HepG2 (cell line): Measurements from ENCODE around the gene QRSL1. TPM values are rescaled to one million over a fixed set of nuclear protein-coding genes. Genes with fewer than 3 reads are reported as not detected.

Source experiments
- ATAC-seq: fragments of 200-7000 bp; cut with Tn5 transposase; 3 replicates; pipeline ENCODE4 v1.9.1; 2020; ENCODE audit warnings: mild to moderate bottlenecking, moderate library complexity
- BruUV-seq: library from RNA; stranded (reverse); fragments of 400-500 nt; replicated peaks from 2 replicates; lab custom pipeline; 2021; lab: Mats Ljungman, UMichigan
- CTCF ChIA-PET: fragments of 300-600 bp; formaldehyde crosslinking; extraction: SDS; loops from one replicate; lab custom pipeline; 2021; ENCODE audit warnings: low total read pairs, inconsistent platforms, low intra/inter-chr PET ratio; lab: Yijun Ruan, JAX
- POLR2A ChIA-PET: fragments of 350-600 bp; sonication (Branson Sonifier 250); formaldehyde crosslinking; loops from one replicate; lab custom pipeline; 2020; ENCODE audit warnings: antibody characterized with exemption, inconsistent platforms; lab: Yijun Ruan, JAX
- DNase-seq: peaks from one replicate; pipeline ENCODE4 v3.0.0-alpha.2; 2015; ENCODE audit warnings: low spot score
- FAIRE-seq: peaks from 3 replicates; lab custom pipeline; 2011; peaks lifted over from hg19 to GRCh38; lab: Jason Lieb, UNC
- H2AFZ ChIP-seq: one replicate; pipeline ENCODE4 v1.6.1; 2011; ENCODE audit warnings: low read length, inconsistent platforms
- H3K27ac ChIP-seq: fragments of 300-600 bp; 3 replicates; pipeline ENCODE4 v1.8.0; 2011; ENCODE audit warnings: mixed run types, mild to moderate bottlenecking, mixed read lengths, low read length, inconsistent platforms; ENCODE audit not compliant: insufficient read depth; ENCODE audit errors: extremely low read length
- H3K27me3 ChIP-seq, 2 experiments: fragments of 200-600 bp in 1 of 2; 2 replicates in 1 of 2; 3 replicates in 1 of 2; pipeline versions ENCODE4 v1.6.0 to v1.8.0; 2011; ENCODE audit warnings: low read length in 2 of 2, mild to moderate bottlenecking in 2 of 2, moderate library complexity in 2 of 2, inconsistent platforms in 1 of 2; ENCODE audit not compliant: insufficient read depth in 2 of 2, control insufficient read depth in 1 of 2
- H3K36me3 ChIP-seq, 2 experiments: fragments of 200-600 bp in 1 of 2; replicated peaks in 1 of 2; 2 replicates in 1 of 2; 3 replicates in 1 of 2; pipeline versions ENCODE4 v1.5.1 to v1.8.0; 2011; ENCODE audit warnings: low read length in 2 of 2, inconsistent platforms in 1 of 2; ENCODE audit not compliant: insufficient read depth in 2 of 2, control insufficient read depth in 1 of 2
- H3K4me1 ChIP-seq: 2 replicates; pipeline ENCODE4 v1.5.1; 2012; ENCODE audit warnings: low read length, inconsistent platforms; ENCODE audit not compliant: insufficient read depth
- H3K4me2 ChIP-seq: 2 replicates; pipeline ENCODE4 v1.6.0; 2011; ENCODE audit warnings: low read depth, low read length, inconsistent platforms
- H3K4me3 ChIP-seq, 3 experiments: fragments of 200-600 bp in 1 of 3; sonication (generic), shearing (Covaris generic) in 1 of 3; replicated peaks in 1 of 3; 2 replicates each; pipeline ENCODE4 v1.5.1; 2011 to 2016; ENCODE audit warnings: low read length in 3 of 3, inconsistent platforms in 2 of 3, low read depth in 2 of 3, mild to moderate bottlenecking in 2 of 3, control low read depth in 1 of 3, mixed read lengths in 1 of 3; ENCODE audit not compliant: insufficient read depth in 1 of 3
- H3K79me2 ChIP-seq: one replicate; pipeline ENCODE4 v1.6.1; 2011; ENCODE audit warnings: low read length, inconsistent platforms; ENCODE audit not compliant: insufficient read depth
- H3K9ac ChIP-seq: 2 replicates; pipeline ENCODE4 v1.6.0; 2011; ENCODE audit warnings: mild to moderate bottlenecking, low read depth, low read length, inconsistent platforms; ENCODE audit not compliant: insufficient read depth
- H3K9me3 ChIP-seq: 2 replicates; pipeline ENCODE4 v1.5.1; 2012; ENCODE audit warnings: mild to moderate bottlenecking, low read length
- H4K20me1 ChIP-seq: 2 replicates; pipeline ENCODE4 v1.6.0; 2011; ENCODE audit warnings: inconsistent platforms, mild to moderate bottlenecking, low read length, moderate library complexity; ENCODE audit not compliant: insufficient read depth
- ARHGAP35 ChIP-seq: sonication (generic); formaldehyde crosslinking; IDR thresholded peaks from 2 replicates; pipeline ENCODE4 v1.9.0; 2022; ENCODE audit warnings: mild to moderate bottlenecking, inconsistent platforms, moderate library complexity, missing genetic modification reagents, borderline replicate concordance
- KDM2A ChIP-seq: sonication (generic); formaldehyde crosslinking; IDR thresholded peaks from 2 replicates; pipeline ENCODE4 v1.4.0; 2020; ENCODE audit warnings: low read depth, missing genetic modification reagents, borderline replicate concordance
- MLLT10 ChIP-seq: sonication (generic); formaldehyde crosslinking; IDR thresholded peaks from 2 replicates; pipeline ENCODE4 v1.4.0; 2020; ENCODE audit warnings: missing genetic modification reagents
- MTA1 ChIP-seq: sonication (generic); formaldehyde crosslinking; IDR thresholded peaks from 2 replicates; pipeline ENCODE4 v1.4.0; 2020; ENCODE audit warnings: missing genetic modification reagents, mild to moderate bottlenecking, borderline replicate concordance
- NFE2L1 ChIP-seq: sonication (generic); formaldehyde crosslinking; IDR thresholded peaks from 2 replicates; pipeline ENCODE4 v1.4.0; 2020; ENCODE audit warnings: missing genetic modification reagents, mild to moderate bottlenecking, borderline replicate concordance
- RFXANK ChIP-seq: IDR thresholded peaks from 2 replicates; pipeline ENCODE4 v1.6.1; 2016
- SKIL ChIP-seq: sonication (generic); formaldehyde crosslinking; IDR thresholded peaks from 2 replicates; pipeline ENCODE4 v1.8.0; 2022; ENCODE audit warnings: missing genetic modification reagents, mild to moderate bottlenecking, moderate library complexity, borderline replicate concordance
- SSRP1 ChIP-seq: IDR thresholded peaks from 2 replicates; pipeline ENCODE4 v1.6.1; 2016; ENCODE audit warnings: control low read depth
- WIZ ChIP-seq: sonication (generic); formaldehyde crosslinking; IDR thresholded peaks from 2 replicates; pipeline ENCODE4 v1.5.1; 2020; ENCODE audit warnings: mild to moderate bottlenecking, missing genetic modification reagents
- ZBTB1 ChIP-seq: sonication (generic); formaldehyde crosslinking; IDR thresholded peaks from 2 replicates; pipeline ENCODE4 v1.4.0; 2020; ENCODE audit warnings: missing genetic modification reagents, borderline replicate concordance
- ZFP36L2 ChIP-seq: sonication (generic); formaldehyde crosslinking; IDR thresholded peaks from 2 replicates; pipeline ENCODE4 v1.4.0; 2020; ENCODE audit warnings: missing genetic modification reagents
- ZGPAT ChIP-seq: IDR thresholded peaks from 2 replicates; pipeline ENCODE4 v1.6.1; 2016; ENCODE audit warnings: mild to moderate bottlenecking
- ZMAT5 ChIP-seq: sonication (generic); formaldehyde crosslinking; IDR thresholded peaks from 2 replicates; pipeline ENCODE4 v1.5.0; 2020; ENCODE audit warnings: mild to moderate bottlenecking, low read depth, missing genetic modification reagents, borderline replicate concordance
- ZNF383 ChIP-seq: sonication (generic); formaldehyde crosslinking; IDR thresholded peaks from 2 replicates; pipeline ENCODE4 v1.4.0; 2020; ENCODE audit warnings: missing genetic modification reagents, mild to moderate bottlenecking, borderline replicate concordance
- ZNF468 ChIP-seq: sonication (generic); formaldehyde crosslinking; IDR thresholded peaks from 2 replicates; pipeline ENCODE4 v1.8.0; 2022; ENCODE audit warnings: mild to moderate bottlenecking, moderate library complexity, missing genetic modification reagents
- ZNF703 ChIP-seq: sonication (generic); formaldehyde crosslinking; IDR thresholded peaks from 2 replicates; pipeline ENCODE4 v1.5.1; 2020; ENCODE audit warnings: missing genetic modification reagents, mild to moderate bottlenecking, moderate library complexity, borderline replicate concordance
- ZNF713 ChIP-seq: sonication (generic); formaldehyde crosslinking; IDR thresholded peaks from 2 replicates; pipeline ENCODE4 v1.4.0; 2020; ENCODE audit warnings: mild to moderate bottlenecking, missing genetic modification reagents
- WGBS: methylation state at CpG from one replicate; pipeline ENCODE4 v1.1.6; 2017; ENCODE audit warnings: low lambda C conversion rate; 5-methylcytosine and 5-hydroxymethylcytosine counted together
- in situ Hi-C: cut with HindIII; loops from 2 replicates; pipeline ENCODE4 v1.10.0; 2017; ENCODE audit warnings: low pct_unique_long_range_greater_than_20kb; ENCODE audit not compliant: extremely low pct_ligation_motif_present
- intact Hi-C: fragments of 100-400 bp; cut with micrococcal nuclease; formaldehyde crosslinking; loops from one replicate; pipeline ENCODE4 v1.10.0; 2022; ENCODE audit not compliant: unreplicated experiment
- polyA plus RNA-seq, 8 experiments: library from polyadenylated mRNA; depleted of rRNA in 3 of 8; stranded (reverse) in 7 of 8; unstranded in 1 of 8; fragments of >200 nt; fragmentation: Illumina TruSeq in 4 of 8; extraction: Trizol in 4 of 8; gene quantifications; 2 replicates each; pipeline versions ENCODE4 v1.2.1 to v1.2.3, GENCODE V29; 2011 to 2016; ENCODE audit warnings: low read depth in 4 of 8, missing spikeins in 1 of 8, mixed read lengths in 1 of 8; ENCODE audit not compliant: insufficient read depth in 1 of 8
- total RNA-seq, 5 experiments: library from RNA; depleted of rRNA; stranded (reverse); fragments of >200 nt; fragmentation: Illumina TruSeq; extraction: Trizol; gene quantifications; 2 replicates each; pipeline ENCODE4 v1.2.3, GENCODE V29; 2016; ENCODE audit warnings: low read depth in 1 of 5

Gene QRSL1
- total and polyA plus RNA-seq, 2 of the 13 experiments (the other 11 are each of a cell fraction or from before 2014, with no cell fraction given): 8.2 to 22.3 TPM

- H3K4me1 ChIP-seq: no peaks in the 10 kb centered on the region
- CTCF ChIA-PET: no interaction called here
- POLR2A ChIA-PET: no interaction called here
- intact Hi-C loops: no loop called here
- H3K4me2 ChIP-seq: no peak overlapping the region
- no peaks in the 10 kb centered on the region for H3K9me3 ChIP-seq
- no peaks in the 10 kb centered on the region for H3K27me3 ChIP-seq
- no peak overlapping the region for H2AFZ ChIP-seq
- no peaks in the 10 kb centered on the region for H4K20me1 ChIP-seq
- BruUV-seq: no TSS peak
- peaks cover 2 to 3% of the 10 kb centered on the region in 2 experiments; a peak in 3 of 5 replicates for H3K36me3 ChIP-seq
- H3K27ac ChIP-seq: no peak overlapping the region
- no peaks in the 10 kb centered on the region for H3K79me2 ChIP-seq
- no peak overlapping the region for H3K9ac ChIP-seq
- peak; percentile 15 for DNase-seq
- no peak for FAIRE-seq
- 92% methylated on average over 3 of the region's 3 CpGs for WGBS
- no peak overlapping the region for H3K4me3 ChIP-seq
- no peak; the same call in 2 of the 3 replicates for ATAC-seq
- in situ Hi-C loops: no loop called here
- TF ChIP-seq ZNF468: no peak
- TF ChIP-seq ZNF703: no peak
- TF ChIP-seq RFXANK (CRISPR knock-in tag): no peak
- TF ChIP-seq MLLT10 (CRISPR knock-in tag): no peak
- no peak for TF ChIP-seq SSRP1 (CRISPR knock-in tag)
- TF ChIP-seq ZNF383 (CRISPR knock-in tag): no peak
- no peak for TF ChIP-seq ZFP36L2 (CRISPR knock-in tag)
- no peak for TF ChIP-seq MTA1 (CRISPR knock-in tag)
- no peak for TF ChIP-seq KDM2A (CRISPR knock-in tag)
- no peak for TF ChIP-seq WIZ (CRISPR knock-in tag)
- TF ChIP-seq ARHGAP35 (CRISPR knock-in tag): no peak
- TF ChIP-seq NFE2L1 (CRISPR knock-in tag): no peak
- TF ChIP-seq ZMAT5 (CRISPR knock-in tag): no peak
- no peak for TF ChIP-seq ZGPAT (CRISPR knock-in tag)
- TF ChIP-seq ZBTB1 (CRISPR knock-in tag): no peak
- TF ChIP-seq ZNF713 (CRISPR knock-in tag): no peak
- no peak for TF ChIP-seq SKIL (CRISPR knock-in tag)
Measured at GRCh38 chr6:106591111-106591825, 38.1 kb upstream of the QRSL1 start.
